Liver (tissue), 9 donors: ENCODE results near the gene GPR15. TPM values are rescaled to one million over a fixed set of nuclear protein-coding genes. Genes with fewer than 3 reads are reported as not detected.
A peak's percentile ranks its signal among the peaks of the same experiment; 100 is the strongest.

ENCODE experiments used
- DNase-seq: peaks from one replicate; pipeline ENCODE4 v3.0.0-alpha.2; 2017; ENCODE audit warnings: low spot score
- H3K27ac ChIP-seq, 2 donors: one replicate each; pipeline ENCODE4 v1.7.0; 2013; ENCODE audit warnings: inconsistent platforms in 2 of 2, low read length in 2 of 2, control low read depth in 1 of 2, low read depth in 1 of 2, mild to moderate bottlenecking in 1 of 2
- H3K27me3 ChIP-seq, 4 donors: one replicate each; pipeline versions ENCODE4 v1.6.1 to v1.7.0; 2013; ENCODE audit warnings: low read length in 3 of 4, inconsistent platforms in 1 of 4, mild to moderate bottlenecking in 1 of 4, moderate library complexity in 1 of 4; ENCODE audit not compliant: control insufficient read depth in 4 of 4, insufficient read depth in 4 of 4
- H3K36me3 ChIP-seq, 4 donors: one replicate each; pipeline versions ENCODE4 v1.6.1 to v1.7.0; 2013; ENCODE audit warnings: low read length in 3 of 4, mild to moderate bottlenecking in 3 of 4, low read depth in 1 of 4, moderate library complexity in 1 of 4; ENCODE audit not compliant: control insufficient read depth in 4 of 4, insufficient read depth in 3 of 4
- H3K4me1 ChIP-seq, 4 donors: one replicate each; pipeline versions ENCODE4 v1.6.1 to v1.7.0; 2013; ENCODE audit warnings: low read length in 3 of 4, mild to moderate bottlenecking in 3 of 4, moderate library complexity in 1 of 4; ENCODE audit not compliant: control insufficient read depth in 4 of 4, insufficient read depth in 4 of 4
- H3K4me3 ChIP-seq, 3 donors: one replicate each; pipeline versions ENCODE4 v1.6.1 to v1.7.0; 2013; ENCODE audit warnings: low read length in 3 of 3, control low read depth in 1 of 3, low read depth in 1 of 3, mild to moderate bottlenecking in 1 of 3
- H3K9ac ChIP-seq, 2 donors: one replicate each; pipeline ENCODE4 v1.7.0; 2013; ENCODE audit warnings: low read length in 2 of 2, mild to moderate bottlenecking in 2 of 2, moderate library complexity in 2 of 2, control low read depth in 1 of 2, low read depth in 1 of 2
- H3K9me3 ChIP-seq, 4 donors: one replicate each; pipeline versions ENCODE4 v1.6.1 to v1.7.0; 2013; ENCODE audit warnings: low read length in 3 of 4; ENCODE audit not compliant: control insufficient read depth in 4 of 4
- EGR1 ChIP-seq, 2 donors: IDR thresholded peaks; 2 replicates each; pipeline ENCODE4 v1.6.1; 2016 to 2018; ENCODE audit warnings: antibody characterized with exemption in 2 of 2, low read depth in 2 of 2
- FOXA1 ChIP-seq: IDR thresholded peaks from 2 replicates; pipeline ENCODE4 v1.6.1; 2016; ENCODE audit warnings: antibody characterized with exemption
- GABPA ChIP-seq, 2 donors: IDR thresholded peaks in 1 of 2; conservative IDR thresholded peaks in 1 of 2; 2 replicates each; pipeline ENCODE4 v1.6.1; 2016; ENCODE audit warnings: antibody characterized with exemption in 2 of 2, mild to moderate bottlenecking in 1 of 2, moderate library complexity in 1 of 2
- HNF4A ChIP-seq, 2 donors: conservative IDR thresholded peaks; 2 replicates each; pipeline ENCODE4 v1.6.1; 2016; ENCODE audit warnings: antibody characterized with exemption in 2 of 2, mild to moderate bottlenecking in 2 of 2
- HNF4G ChIP-seq: IDR thresholded peaks from 2 replicates; pipeline ENCODE4 v1.6.1; 2016; ENCODE audit warnings: antibody characterized with exemption
- JUND ChIP-seq, 2 donors: IDR thresholded peaks; 2 replicates each; pipeline ENCODE4 v1.6.1; 2016; ENCODE audit warnings: antibody characterized with exemption in 2 of 2
- NR2F2 ChIP-seq: IDR thresholded peaks from 2 replicates; pipeline ENCODE4 v1.6.1; 2016; ENCODE audit warnings: antibody characterized with exemption
- RAD21 ChIP-seq, 2 donors: IDR thresholded peaks; 2 replicates each; pipeline ENCODE4 v1.6.1; 2016; ENCODE audit warnings: antibody characterized with exemption in 2 of 2, mild to moderate bottlenecking in 2 of 2
- REST ChIP-seq: IDR thresholded peaks from 2 replicates; pipeline ENCODE4 v1.6.1; 2016; ENCODE audit warnings: antibody characterized with exemption, mild to moderate bottlenecking
- RXRA ChIP-seq, 2 donors: IDR thresholded peaks; 2 replicates each; pipeline ENCODE4 v1.6.1; 2017 to 2018; ENCODE audit warnings: antibody characterized with exemption in 2 of 2, mild to moderate bottlenecking in 1 of 2
- SP1 ChIP-seq: IDR thresholded peaks from 2 replicates; pipeline ENCODE4 v1.6.1; 2018; ENCODE audit warnings: antibody characterized with exemption, mild to moderate bottlenecking
- TAF1 ChIP-seq: conservative IDR thresholded peaks from 2 replicates; pipeline ENCODE4 v1.6.1; 2016; ENCODE audit warnings: antibody characterized with exemption, mild to moderate bottlenecking
- YY1 ChIP-seq: IDR thresholded peaks from 2 replicates; pipeline ENCODE4 v1.6.1; 2016; ENCODE audit warnings: antibody characterized with exemption, mild to moderate bottlenecking
- WGBS: extraction: QIAGEN DNeasy Blood & Tissue Kit; methylation state at CpG from one replicate; pipeline ENCODE4 v1.1.7; 2013; 5-methylcytosine and 5-hydroxymethylcytosine counted together
- polyA plus RNA-seq, 2 donors: library from polyadenylated mRNA; stranded (reverse) in 1 of 2; unstranded in 1 of 2; fragments of 200-250 nt in 1 of 2; fragments of >200 nt in 1 of 2; fragmentation: Nextera tagmentation in 1 of 2; extraction: Ambion mirVana in 1 of 2; gene quantifications; one replicate each; pipeline versions ENCODE4 v1.2.1 to v1.2.3, GENCODE V29; 2013 to 2015
- total RNA-seq, 2 donors: library from RNA; depleted of rRNA; stranded (reverse); fragments of >200 nt; gene quantifications; one replicate each; pipeline ENCODE4 v1.2.3, GENCODE V29; 2014
- TF ChIP-seq, protein P1 (sequence below): IDR thresholded peaks from 2 replicates; pipeline ENCODE4 v1.6.1; 2016; ENCODE audit warnings: antibody characterized with exemption
- TF ChIP-seq, protein P2 (sequence below): IDR thresholded peaks from 2 replicates; pipeline ENCODE4 v1.6.1; 2016; ENCODE audit warnings: antibody characterized with exemption
- TF ChIP-seq, protein P3 (sequence below): IDR thresholded peaks from 2 replicates; pipeline ENCODE4 v1.6.1; 2016; ENCODE audit warnings: antibody characterized with exemption
- donor health status: healthy.
- donor health status: healthy.
- donor health status: healthy.
- donor health status: healthy.
- donor health status: healthy.

Gene GPR15
- total and polyA plus RNA-seq, 4 donors, result 0.08 to 0.10 TPM; not detected in 2

DNA sequence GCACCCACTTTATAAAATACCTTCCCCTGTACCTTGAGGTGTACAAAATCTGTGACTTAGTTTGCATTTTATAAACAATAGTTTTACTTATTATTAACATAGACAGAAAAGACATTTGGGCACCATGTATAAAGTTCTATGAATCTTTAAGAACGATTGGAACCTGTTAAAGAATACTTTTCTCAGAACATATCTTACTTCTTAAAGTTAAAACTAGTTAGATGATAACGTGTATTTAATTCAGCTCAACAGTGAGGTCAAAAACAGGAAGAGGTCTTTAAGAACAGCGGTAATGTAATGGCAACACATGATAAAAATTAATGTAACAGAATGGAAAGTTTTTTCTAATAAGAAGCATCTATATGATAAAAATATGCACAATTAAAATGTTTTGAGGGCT is 36.6 kb downstream of the GPR15 start:
- H3K36me3 ChIP-seq, result no peaks in the 10 kb centered on the region
- H3K27me3 ChIP-seq, result no peaks in the 10 kb centered on the region
- H3K9ac ChIP-seq, result no peak overlapping the region
- H3K4me3 ChIP-seq, result no peak overlapping the region
- no peaks in the 10 kb centered on the region for H3K4me1 ChIP-seq
- H3K9me3 ChIP-seq, result no peaks in the 10 kb centered on the region
- TF ChIP-seq REST, result no peak
- no peak for TF ChIP-seq JUND (IDR thresholded peaks at IDR 0.05)
- no peak for TF ChIP-seq HNF4G
- TF ChIP-seq, protein P1, sequence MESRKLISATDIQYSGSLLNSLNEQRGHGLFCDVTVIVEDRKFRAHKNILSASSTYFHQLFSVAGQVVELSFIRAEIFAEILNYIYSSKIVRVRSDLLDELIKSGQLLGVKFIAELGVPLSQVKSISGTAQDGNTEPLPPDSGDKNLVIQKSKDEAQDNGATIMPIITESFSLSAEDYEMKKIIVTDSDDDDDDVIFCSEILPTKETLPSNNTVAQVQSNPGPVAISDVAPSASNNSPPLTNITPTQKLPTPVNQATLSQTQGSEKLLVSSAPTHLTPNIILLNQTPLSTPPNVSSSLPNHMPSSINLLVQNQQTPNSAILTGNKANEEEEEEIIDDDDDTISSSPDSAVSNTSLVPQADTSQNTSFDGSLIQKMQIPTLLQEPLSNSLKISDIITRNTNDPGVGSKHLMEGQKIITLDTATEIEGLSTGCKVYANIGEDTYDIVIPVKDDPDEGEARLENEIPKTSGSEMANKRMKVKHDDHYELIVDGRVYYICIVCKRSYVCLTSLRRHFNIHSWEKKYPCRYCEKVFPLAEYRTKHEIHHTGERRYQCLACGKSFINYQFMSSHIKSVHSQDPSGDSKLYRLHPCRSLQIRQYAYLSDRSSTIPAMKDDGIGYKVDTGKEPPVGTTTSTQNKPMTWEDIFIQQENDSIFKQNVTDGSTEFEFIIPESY, result no peak
- no peak for TF ChIP-seq SP1
- TF ChIP-seq TAF1, result no peak
- TF ChIP-seq YY1, result no peak
- TF ChIP-seq RXRA (IDR thresholded peaks at IDR 0.05), result no peak
- TF ChIP-seq FOXA1, result no peak
- TF ChIP-seq NR2F2, result no peak
- no peak for DNase-seq
- no peak overlapping the region for H3K27ac ChIP-seq
- 77% methylated on average over 3 of the region's 3 CpGs for WGBS

DNA sequence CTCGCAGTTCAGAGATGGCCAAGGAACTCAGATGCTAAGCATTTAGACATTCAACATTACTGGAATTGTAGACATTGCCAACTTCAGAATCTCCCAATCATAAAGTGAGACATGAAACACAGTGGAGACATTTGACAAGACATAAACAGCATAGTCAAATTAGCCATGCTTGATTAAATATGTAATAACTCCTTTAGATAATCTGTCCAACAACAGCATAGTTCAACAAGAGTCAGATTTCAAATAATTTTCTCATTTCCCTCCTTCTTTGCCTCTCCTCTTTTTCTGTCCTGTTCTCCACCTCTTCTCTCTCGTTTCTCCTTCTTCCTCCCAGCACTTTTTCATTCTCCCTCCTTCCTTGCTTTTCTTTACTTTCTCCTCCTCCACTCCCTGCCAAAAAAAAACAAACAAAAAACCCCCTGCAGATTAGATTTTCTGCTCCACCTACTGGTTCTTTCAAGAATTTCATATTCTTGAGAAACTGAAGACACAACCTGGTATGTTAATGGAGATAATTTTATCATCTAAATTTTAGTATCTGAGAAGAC is 41.5 kb downstream of the GPR15 start:
- Histone ChIP-seq H3K4me1 (peaks cover 0 to 12% (median 5%) of the 10 kb centered on the region in 4 donors), H3K27ac (no peak overlapping the region), H3K27me3 (no peaks in the 10 kb centered on the region), H3K9me3 (no peaks in the 10 kb centered on the region), H3K9ac (no peak overlapping the region), H3K4me3 (no peak overlapping the region), H3K36me3 (peaks cover 0 to 12% (median 8%) of the 10 kb centered on the region in 4 donors)
- peak; percentile 52 to 54 for TF ChIP-seq RAD21 (IDR thresholded peaks at IDR 0.05)
- TF ChIP-seq GABPA (IDR thresholded peaks at IDR 0.05 in 1 of 2, conservative IDR thresholded peaks at IDR 0.05 in 1 of 2), result no peak
- WGBS, result 72% methylated on average over 2 of the region's 2 CpGs
- no peak for DNase-seq

DNA sequence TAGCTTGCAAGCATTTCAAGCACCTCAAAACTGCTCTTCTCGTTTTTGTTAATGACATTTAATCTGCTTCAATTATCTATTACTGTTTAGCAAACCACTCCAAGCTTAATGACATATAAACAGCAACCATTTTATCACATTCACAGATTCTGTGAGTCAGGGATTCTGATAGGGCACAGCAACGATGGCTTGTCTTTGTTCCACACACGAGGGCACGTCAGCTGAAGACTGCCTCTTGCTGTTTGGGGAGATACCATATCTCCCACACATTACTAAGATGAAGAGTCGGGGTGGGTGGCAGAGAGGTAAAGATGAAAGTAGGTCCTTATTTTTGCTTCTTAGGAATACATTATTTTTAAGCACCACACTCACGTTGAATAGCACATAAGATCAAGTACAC is 42.4 kb downstream of the GPR15 start:
- H3K27me3 ChIP-seq, result no peaks in the 10 kb centered on the region
- no peak for DNase-seq
- H3K36me3 ChIP-seq, result peaks cover 0 to 18% (median 13%) of the 10 kb centered on the region in 4 donors
- H3K9me3 ChIP-seq, result no peaks in the 10 kb centered on the region
- H3K4me3 ChIP-seq, result no peak overlapping the region
- H3K4me1 ChIP-seq, result peaks cover 0 to 12% (median 5%) of the 10 kb centered on the region in 4 donors
- 84% methylated on average over 6 of the region's 6 CpGs for WGBS
- H3K27ac ChIP-seq, result no peak overlapping the region
- no peak overlapping the region for H3K9ac ChIP-seq
- TF ChIP-seq YY1 (no peak), TAF1 (no peak), REST (no peak), HNF4A (conservative IDR thresholded peaks at IDR 0.05) (no peak), EGR1 (IDR thresholded peaks at IDR 0.05; ENCODE audit: low read depth in 2 of 2) (no peak), HNF4G (no peak), RAD21 (IDR thresholded peaks at IDR 0.05) (no peak), SP1 (no peak), NR2F2 (no peak), RXRA (IDR thresholded peaks at IDR 0.05) (no peak), JUND (IDR thresholded peaks at IDR 0.05) (no peak)
- TF ChIP-seq, protein P2, sequence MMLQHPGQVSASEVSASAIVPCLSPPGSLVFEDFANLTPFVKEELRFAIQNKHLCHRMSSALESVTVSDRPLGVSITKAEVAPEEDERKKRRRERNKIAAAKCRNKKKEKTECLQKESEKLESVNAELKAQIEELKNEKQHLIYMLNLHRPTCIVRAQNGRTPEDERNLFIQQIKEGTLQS, result no peak
- TF ChIP-seq, protein P1, result no peak
- TF ChIP-seq, protein P3, sequence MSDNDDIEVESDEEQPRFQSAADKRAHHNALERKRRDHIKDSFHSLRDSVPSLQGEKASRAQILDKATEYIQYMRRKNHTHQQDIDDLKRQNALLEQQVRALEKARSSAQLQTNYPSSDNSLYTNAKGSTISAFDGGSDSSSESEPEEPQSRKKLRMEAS, result no peak
